GM19452 (cell line): ENCODE results near the gene AKT3.

Experiments
- ATAC-seq: cut with Tn5 transposase; IDR thresholded peaks from one replicate; pipeline ENCODE4 v1.9.1; 2021; ENCODE audit not compliant: unreplicated experiment

AKT3 gene

GRCh38 chr1:243490748-243491686 lies 359.0 kb downstream of the AKT3 start:
- ATAC-seq, result no peak

- ATAC-seq, result no peak
Measured at GRCh38 chr1:243489681-243490546, 360.1 kb downstream of the AKT3 start.

DNA sequence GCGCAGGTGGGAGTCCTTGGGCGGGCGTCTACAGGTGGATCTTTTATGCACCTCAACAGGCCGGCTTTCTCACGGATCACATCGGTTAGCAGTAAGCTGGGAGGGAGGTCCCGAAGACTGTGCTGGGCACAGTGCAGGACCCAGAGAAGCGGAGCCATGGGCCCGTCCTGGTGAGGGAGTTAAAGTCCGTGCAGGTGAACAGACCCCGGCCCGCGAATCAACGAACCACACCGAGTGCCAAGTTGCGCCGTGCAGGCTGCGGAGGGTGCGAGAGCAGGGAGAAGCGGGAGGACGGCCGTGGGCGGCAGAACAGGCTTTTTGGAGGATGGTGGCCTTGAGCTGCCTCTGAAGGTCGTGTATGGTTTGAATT lies 360.9 kb downstream of the AKT3 start:
- no peak for ATAC-seq

GRCh38 chr1:243488459-243489157 lies 361.4 kb downstream of the AKT3 start:
- no peak for ATAC-seq

GRCh38 chr1:243487649-243488227 lies 362.3 kb downstream of the AKT3 start:
- ATAC-seq, result no peak

GRCh38 chr1:243487036-243487648 lies 362.9 kb downstream of the AKT3 start:
- no peak for ATAC-seq

DNA sequence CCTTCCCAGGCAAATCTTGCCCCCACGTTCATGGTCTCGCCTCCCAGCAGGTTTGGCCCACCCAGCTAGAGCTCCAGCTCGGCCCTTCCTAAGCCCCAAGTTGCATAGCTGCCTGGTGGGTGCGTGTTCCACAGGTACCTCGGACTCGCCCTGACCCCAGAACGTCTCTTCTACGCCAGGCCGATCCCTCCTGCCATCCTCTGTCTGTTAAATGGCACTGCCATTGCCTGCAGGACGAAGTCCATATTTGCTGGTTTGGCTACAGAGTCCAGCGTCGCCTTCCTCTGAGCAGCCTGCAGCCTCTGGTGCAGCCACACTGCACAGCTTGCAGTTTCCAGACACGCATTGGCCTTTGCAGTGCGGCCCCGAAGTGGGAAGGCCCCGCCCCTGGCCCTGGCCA lies 366.1 kb downstream of the AKT3 start:
- ATAC-seq, result no peak

- ATAC-seq, result no peak
Measured at GRCh38 chr1:243483071-243483771, 366.8 kb downstream of the AKT3 start.

DNA sequence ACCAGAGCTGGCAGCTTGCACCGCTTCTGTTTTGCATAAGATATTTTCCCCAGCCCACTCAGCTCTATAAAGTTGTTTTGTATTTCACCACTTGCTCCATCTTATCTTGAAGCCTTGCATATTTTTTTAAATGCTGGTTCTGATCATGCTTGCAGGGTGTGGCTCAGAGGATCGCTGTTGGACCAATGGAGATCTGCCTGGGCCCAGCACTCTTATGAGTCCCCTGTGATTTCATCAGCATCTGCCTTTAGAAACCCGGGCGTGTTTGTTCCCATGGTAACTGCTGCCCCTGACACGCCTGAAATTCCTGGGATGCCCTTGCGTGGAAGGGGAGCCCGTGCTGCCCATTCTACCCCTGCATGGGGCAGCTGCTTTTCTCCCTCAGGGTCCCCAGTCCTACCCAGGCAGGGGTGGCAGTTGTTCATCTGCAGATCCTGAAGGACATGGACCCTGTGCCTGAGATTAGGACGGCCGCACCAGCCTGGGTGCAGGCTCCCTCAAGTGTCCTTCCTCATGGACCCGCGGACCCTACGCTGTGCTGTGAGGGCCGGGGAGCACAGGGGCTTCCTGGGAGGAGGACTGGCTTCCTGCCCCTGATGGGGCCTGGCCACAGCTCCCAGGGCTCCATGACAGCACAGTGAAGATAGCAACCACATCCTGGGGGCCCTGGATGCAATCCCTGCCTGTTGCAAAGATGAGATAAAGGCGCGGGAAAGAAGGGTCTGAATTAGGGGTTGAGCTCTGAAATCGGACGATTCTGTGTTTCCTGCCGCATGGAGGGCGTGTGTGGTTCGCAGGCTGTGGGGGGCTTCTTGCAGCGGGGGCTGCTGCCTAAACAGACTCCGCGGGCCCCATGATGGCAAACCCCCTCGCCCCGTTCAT lies 367.7 kb downstream of the AKT3 start:
- no peak for ATAC-seq

- ATAC-seq, result no peak
Measured at GRCh38 chr1:243481101-243481500, 368.9 kb downstream of the AKT3 start.

- no peak for ATAC-seq
Measured at GRCh38 chr1:243477731-243478290, 372.2 kb downstream of the AKT3 start.

GRCh38 chr1:243475966-243476365 lies 374.1 kb downstream of the AKT3 start:
- ATAC-seq, result no peak

DNA sequence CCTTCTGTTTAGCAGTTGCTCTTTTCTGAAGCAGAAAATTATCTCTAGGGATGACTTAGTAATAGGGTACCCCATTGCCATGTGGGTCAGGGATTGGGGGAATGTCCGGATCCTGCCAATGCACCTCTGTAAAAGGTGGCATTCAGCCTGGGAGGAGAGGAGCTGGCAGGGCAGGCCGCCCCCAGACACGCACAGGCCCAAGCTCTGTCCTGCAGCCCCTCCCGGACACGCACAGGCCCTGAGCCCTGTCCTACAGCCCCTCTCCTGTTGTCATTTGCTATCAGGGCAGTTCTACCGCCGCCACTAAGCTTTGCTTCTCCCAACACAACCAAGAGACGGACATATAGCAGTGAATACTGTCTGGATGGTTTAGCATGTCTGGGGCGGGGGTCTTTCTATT lies 375.1 kb downstream of the AKT3 start:
- no peak for ATAC-seq

GRCh38 chr1:243474136-243474881 lies 375.7 kb downstream of the AKT3 start:
- no peak for ATAC-seq

GRCh38 chr1:243473227-243474135 lies 376.6 kb downstream of the AKT3 start:
- ATAC-seq, result no peak

DNA sequence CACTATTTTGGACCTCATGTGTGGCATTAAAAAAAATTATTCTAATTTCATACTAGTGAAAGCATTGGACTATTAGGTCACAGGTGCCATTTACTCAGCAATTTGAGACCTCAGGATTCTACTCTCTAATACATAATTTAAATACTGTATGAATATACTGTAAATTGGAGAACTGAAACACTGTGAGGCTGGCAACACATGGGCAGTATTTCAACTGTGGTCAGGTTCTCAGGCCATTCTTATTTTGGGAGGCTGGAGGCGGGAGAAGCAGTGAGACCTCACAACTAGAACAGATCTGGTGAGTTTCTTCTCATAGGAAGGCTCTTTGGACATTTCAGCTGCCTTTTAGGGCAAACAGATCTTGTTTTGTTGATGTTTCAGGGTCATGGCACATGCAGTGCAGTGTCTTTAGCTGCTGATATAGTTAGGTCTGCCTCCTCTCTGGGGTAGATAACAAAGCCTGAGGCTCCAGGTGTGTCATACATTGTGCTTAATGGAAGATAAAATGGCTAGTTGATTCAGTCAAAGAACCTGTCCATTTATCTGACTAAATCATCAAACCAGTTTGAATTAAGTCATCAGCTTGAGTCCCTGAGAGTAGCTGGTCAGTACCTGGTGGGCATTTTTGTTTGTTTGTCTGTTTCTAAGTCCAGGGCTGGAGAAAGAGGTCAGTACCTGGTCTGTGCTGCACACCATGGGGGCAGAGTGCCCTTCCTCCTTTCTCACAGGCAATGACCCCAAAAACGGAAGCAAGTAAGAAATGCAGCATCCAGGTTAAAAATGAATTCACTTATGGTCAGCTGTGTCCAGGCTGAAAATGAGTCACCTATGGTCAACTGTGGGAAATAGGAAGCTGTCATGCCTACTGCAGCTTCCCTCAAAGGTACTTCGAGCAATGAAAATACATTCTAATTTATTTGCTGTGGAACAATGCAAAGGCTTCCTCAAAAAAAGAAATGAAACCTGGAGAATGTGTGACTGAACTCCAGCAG lies 378.0 kb downstream of the AKT3 start:
- peak; percentile 89 for ATAC-seq
